Neuronal stem cell (in vitro differentiated cells): Measurements from ENCODE around the gene MBD3L4.
A peak's percentile ranks its signal among the peaks of the same experiment; 100 is the strongest.

ENCODE experiments used
- DNase-seq: peaks from one replicate; pipeline ENCODE4 v3.0.0-alpha.2; 2013; ENCODE audit warnings: low spot score
- H2AFZ ChIP-seq: one replicate; pipeline ENCODE4 v1.6.1; 2013; ENCODE audit warnings: mild to moderate bottlenecking, low read length, inconsistent platforms
- H2AK5ac ChIP-seq: 2 replicates; pipeline ENCODE4 v1.6.1; 2013; ENCODE audit warnings: low read depth, mild to moderate bottlenecking, inconsistent platforms, low read length, moderate library complexity, mixed read lengths
- H2BK120ac ChIP-seq: 2 replicates; pipeline ENCODE4 v1.6.1; 2013; ENCODE audit warnings: low read depth, mild to moderate bottlenecking, inconsistent platforms, low read length, moderate library complexity, mixed read lengths
- H2BK12ac ChIP-seq: one replicate; pipeline ENCODE4 v1.6.1; 2013; ENCODE audit warnings: low read length, inconsistent platforms
- H2BK15ac ChIP-seq: 2 replicates; pipeline ENCODE4 v1.6.1; 2013; ENCODE audit warnings: mild to moderate bottlenecking, low read length, inconsistent platforms, mixed read lengths
- H2BK5ac ChIP-seq: one replicate; pipeline ENCODE4 v1.6.1; 2013; ENCODE audit warnings: inconsistent platforms, mild to moderate bottlenecking, low read length, moderate library complexity
- H3K14ac ChIP-seq: one replicate; pipeline ENCODE4 v1.6.1; 2013; ENCODE audit warnings: low read length, inconsistent platforms
- H3K18ac ChIP-seq: 2 replicates; pipeline ENCODE4 v1.6.1; 2013; ENCODE audit warnings: low read length, inconsistent platforms
- H3K23ac ChIP-seq: 2 replicates; pipeline ENCODE4 v1.6.1; 2013; ENCODE audit warnings: low read depth, mild to moderate bottlenecking, mixed read lengths, low read length, inconsistent platforms; ENCODE audit not compliant: poor library complexity
- H3K27ac ChIP-seq: replicated peaks from 3 replicates; pipeline ENCODE4 v1.5.1; 2013; ENCODE audit warnings: low read length, inconsistent platforms
- H3K27me3 ChIP-seq, 3 experiments: 2 replicates each; pipeline ENCODE4 v1.6.1; 2013; ENCODE audit warnings: low read length in 3 of 3, mild to moderate bottlenecking in 2 of 3, inconsistent platforms in 1 of 3, low read depth in 1 of 3, mixed read lengths in 1 of 3, moderate library complexity in 1 of 3; ENCODE audit not compliant: control insufficient read depth in 3 of 3, insufficient read depth in 3 of 3
- H3K36me3 ChIP-seq, 2 donors: replicated peaks in 1 of 2; 2 replicates each; pipeline ENCODE4 v1.6.1; 2013; ENCODE audit warnings: low read length in 2 of 2; ENCODE audit not compliant: control insufficient read depth in 2 of 2, insufficient read depth in 2 of 2
- H3K4ac ChIP-seq: 2 replicates; pipeline ENCODE4 v1.6.1; 2013; ENCODE audit warnings: inconsistent platforms, mild to moderate bottlenecking, low read length, moderate library complexity
- H3K4me1 ChIP-seq, 2 donors: 1 replicate in 1 of 2; 2 replicates in 1 of 2; pipeline ENCODE4 v1.6.1; 2013; ENCODE audit warnings: low read length in 2 of 2, low read depth in 1 of 2; ENCODE audit not compliant: control insufficient read depth in 2 of 2, insufficient read depth in 1 of 2
- H3K4me2 ChIP-seq: one replicate; pipeline ENCODE4 v1.6.1; 2013; ENCODE audit warnings: mild to moderate bottlenecking, low read length, inconsistent platforms; ENCODE audit not compliant: insufficient read depth, poor library complexity, severe bottlenecking
- H3K4me3 ChIP-seq, 2 donors: 2 replicates each; pipeline ENCODE4 v1.5.1; 2013; ENCODE audit warnings: low read length in 2 of 2, mild to moderate bottlenecking in 2 of 2, inconsistent platforms in 1 of 2, moderate library complexity in 1 of 2
- H3K79me1 ChIP-seq: one replicate; pipeline ENCODE4 v1.6.1; 2013; ENCODE audit warnings: low read depth, mild to moderate bottlenecking, inconsistent platforms, low read length, moderate library complexity
- H3K9ac ChIP-seq: one replicate; pipeline ENCODE4 v1.6.1; 2013; ENCODE audit warnings: mild to moderate bottlenecking, low read depth, low read length, inconsistent platforms; ENCODE audit not compliant: poor library complexity
- H3K9me3 ChIP-seq, 2 donors: replicated peaks in 1 of 2; 2 replicates each; pipeline versions ENCODE3 to v1.6.1; 2013; ENCODE audit warnings: low read length in 2 of 2, mild to moderate bottlenecking in 2 of 2, inconsistent platforms in 1 of 2, low read depth in 1 of 2, mixed read lengths in 1 of 2, moderate library complexity in 1 of 2; ENCODE audit not compliant: control insufficient read depth in 2 of 2, insufficient read depth in 1 of 2
- H4K8ac ChIP-seq: one replicate; pipeline ENCODE4 v1.6.1; 2013; ENCODE audit warnings: low read depth, mild to moderate bottlenecking, inconsistent platforms, low read length, moderate library complexity
- H4K91ac ChIP-seq: one replicate; pipeline ENCODE4 v1.6.1; 2013; ENCODE audit warnings: low read length, low read depth, mild to moderate bottlenecking, inconsistent platforms; ENCODE audit not compliant: poor library complexity
- WGBS, 2 donors: extraction: QIAGEN DNeasy Blood & Tissue Kit; methylation state at CpG; one replicate each; pipeline ENCODE4 v1.1.7; 2013; ENCODE audit warnings: missing lambda C conversion rate in 2 of 2, mixed read lengths in 1 of 2; ENCODE audit not compliant: insufficient read length in 2 of 2, insufficient replicate concordance in 1 of 2; ENCODE audit errors: extremely low coverage in 2 of 2; 5-methylcytosine and 5-hydroxymethylcytosine counted together

MBD3L4 gene

DNA sequence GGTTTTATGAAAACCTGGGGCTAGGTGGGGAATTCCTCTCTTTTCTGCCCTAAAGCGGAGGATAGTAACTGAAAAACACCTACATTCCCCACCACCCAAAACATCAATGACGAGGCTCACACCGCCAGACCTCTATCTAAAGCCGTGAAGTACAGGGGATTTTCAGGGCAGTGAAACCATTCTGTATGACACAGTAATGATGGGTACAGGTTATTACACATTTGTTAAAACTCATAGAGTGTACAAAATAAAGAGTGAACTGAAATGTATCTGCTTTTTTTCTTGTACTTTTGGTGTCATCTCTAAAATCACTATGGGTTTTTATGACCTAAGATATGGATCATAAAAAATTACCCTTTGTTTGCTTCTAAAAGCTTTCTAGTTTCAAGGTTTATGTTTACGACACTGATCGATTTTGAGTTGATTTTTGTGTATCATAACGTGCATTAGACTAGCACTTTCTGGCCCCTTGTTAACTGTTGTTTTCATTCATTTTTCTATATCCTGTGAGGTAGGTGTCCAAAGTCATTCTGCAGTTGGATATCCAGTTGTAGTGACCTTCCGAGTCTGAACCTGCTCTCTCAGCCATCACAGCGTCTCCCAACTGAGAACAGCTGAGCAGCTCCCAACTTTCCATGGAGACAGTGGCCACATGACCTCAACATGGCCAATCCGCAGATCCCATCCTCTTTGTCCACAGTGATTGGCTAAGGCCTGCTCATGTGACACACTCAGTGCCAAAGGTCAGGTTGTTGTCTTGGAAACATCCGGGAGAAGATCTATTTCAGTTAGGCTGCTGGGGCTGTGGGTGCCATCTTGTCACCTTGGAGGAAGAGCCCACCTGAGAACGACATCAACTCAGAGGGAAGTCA, 29.0 kb downstream of the MBD3L4 start:
- Histone ChIP-seq H2AFZ (peak overlapping the region; percentile 71), H3K4me1 (no peaks in the 10 kb centered on the region), H3K18ac (no peak overlapping the region), H3K27ac (no peak overlapping the region), H3K79me1 (no peaks in the 10 kb centered on the region), H2BK15ac (no peak overlapping the region), H2BK120ac (no peak overlapping the region), H2AK5ac (no peak overlapping the region), H4K91ac (no peak overlapping the region), H3K23ac (no peak overlapping the region), H3K9me3 (peaks cover 0 to 11% of the 10 kb centered on the region in 2 donors), H4K8ac (no peak overlapping the region), H2BK12ac (no peak overlapping the region), H3K27me3 (peaks cover 0 to 6% (median 0%) of the 10 kb centered on the region in 3 experiments), H3K4ac (no peak overlapping the region), H2BK5ac (no peak overlapping the region), H3K4me3 (no peak overlapping the region), H3K14ac (no peak overlapping the region), H3K36me3 (no peaks in the 10 kb centered on the region), H3K4me2 (no peak overlapping the region), H3K9ac (no peak overlapping the region)
- DNase-seq, result no peak
- no CpG with 5 or more reads among the region's 12 CpGs for WGBS, 2 donors

DNA sequence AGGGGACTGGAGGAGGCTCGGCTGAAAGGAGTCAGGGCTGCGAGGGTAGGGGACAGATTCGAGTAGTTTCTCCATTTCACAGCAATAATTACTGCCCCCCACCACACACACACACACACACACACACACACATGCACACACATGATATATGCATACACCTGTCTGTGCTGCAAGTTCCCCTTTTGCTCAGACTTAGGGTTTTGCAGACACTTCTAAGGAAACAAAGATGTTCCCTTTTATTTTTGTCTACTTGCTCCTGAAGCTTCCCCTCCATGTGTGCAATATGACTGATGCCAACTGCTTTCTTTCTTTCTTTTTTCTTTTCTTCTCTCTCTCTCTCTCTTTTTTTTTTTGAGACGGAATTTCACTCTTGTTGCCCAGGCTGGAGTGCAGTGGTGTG, 32.1 kb downstream of the MBD3L4 start:
- Histone ChIP-seq H2BK120ac (no peak overlapping the region), H3K23ac (no peak overlapping the region), H2BK5ac (no peak overlapping the region), H2BK15ac (no peak overlapping the region), H3K36me3 (no peaks in the 10 kb centered on the region), H3K4me3 (no peak overlapping the region), H3K18ac (no peak overlapping the region), H4K8ac (no peak overlapping the region), H3K4me2 (no peak overlapping the region), H3K14ac (no peak overlapping the region), H3K9ac (no peak overlapping the region), H2AK5ac (no peak overlapping the region), H2AFZ (no peak overlapping the region), H3K27ac (no peak overlapping the region), H3K4me1 (no peaks in the 10 kb centered on the region), H3K79me1 (no peaks in the 10 kb centered on the region), H3K27me3 (peaks cover 0 to 3% (median 0%) of the 10 kb centered on the region in 3 experiments), H3K4ac (no peak overlapping the region), H4K91ac (no peak overlapping the region), H2BK12ac (no peak overlapping the region), H3K9me3 (peaks cover 0 to 14% of the 10 kb centered on the region in 2 donors)
- DNase-seq, result no peak
- no CpG with 5 or more reads among the region's 4 CpGs for WGBS, 2 donors

- no peak for DNase-seq
- no peak overlapping the region for H2BK120ac ChIP-seq
- H3K18ac ChIP-seq, result no peak overlapping the region
- no peak overlapping the region for H3K27ac ChIP-seq
- H4K91ac ChIP-seq, result no peak overlapping the region
- peaks cover 0 to 11% of the 10 kb centered on the region in 2 donors for H3K9me3 ChIP-seq
- peaks cover 0 to 2% (median 0%) of the 10 kb centered on the region in 3 experiments for H3K27me3 ChIP-seq
- H2BK12ac ChIP-seq, result no peak overlapping the region
- no CpG with 5 or more reads among the region's 11 CpGs for WGBS, 2 donors
- H3K9ac ChIP-seq, result no peak overlapping the region
- no peak overlapping the region for H3K4me2 ChIP-seq
- no peaks in the 10 kb centered on the region for H3K79me1 ChIP-seq
- H2AFZ ChIP-seq, result peak overlapping the region; percentile 53
- no peak overlapping the region for H3K4ac ChIP-seq
- no peak overlapping the region for H2BK5ac ChIP-seq
- H3K23ac ChIP-seq, result no peak overlapping the region
- no peak overlapping the region for H2BK15ac ChIP-seq
- no peak overlapping the region for H2AK5ac ChIP-seq
- no peaks in the 10 kb centered on the region for H3K4me1 ChIP-seq
- no peaks in the 10 kb centered on the region for H3K36me3 ChIP-seq
- H4K8ac ChIP-seq, result no peak overlapping the region
- no peak overlapping the region for H3K4me3 ChIP-seq
- H3K14ac ChIP-seq, result no peak overlapping the region
These were observed 33.8 kb downstream of the MBD3L4 start for GRCh38 chr19:7006135-7006704.

- Histone ChIP-seq H2BK5ac (no peak overlapping the region), H3K4me2 (no peak overlapping the region), H3K36me3 (no peaks in the 10 kb centered on the region), H3K9ac (no peak overlapping the region), H3K23ac (no peak overlapping the region), H3K18ac (no peak overlapping the region), H3K4ac (no peak overlapping the region), H3K27ac (no peak overlapping the region), H3K14ac (no peak overlapping the region), H4K8ac (no peak overlapping the region), H2AK5ac (no peak overlapping the region), H3K27me3 (peaks cover 0 to 8% (median 0%) of the 10 kb centered on the region in 3 experiments), H2BK15ac (no peak overlapping the region), H4K91ac (no peak overlapping the region), H3K9me3 (peaks cover 0 to 19% of the 10 kb centered on the region in 2 donors), H2AFZ (peak overlapping the region; percentile 8), H3K79me1 (no peaks in the 10 kb centered on the region), H2BK120ac (no peak overlapping the region), H3K4me1 (no peaks in the 10 kb centered on the region), H2BK12ac (no peak overlapping the region), H3K4me3 (no peak overlapping the region)
- WGBS, 2 donors, result no CpG with 5 or more reads among the region's 18 CpGs
- no peak for DNase-seq
These were observed 35.6 kb downstream of the MBD3L4 start for GRCh38 chr19:7004313-7004931.
